GM12864 (cell line): Measurements from ENCODE around the gene DNAJC1.
"Not testable (repeated sequence)": the region's sequence is repeated elsewhere in the genome, so short reads cannot be mapped to it uniquely, and the experiment has no call there.

Source experiments
- DNase-seq: peaks from one replicate; pipeline ENCODE4 v3.0.0-alpha.2; 2011; ENCODE audit warnings: low read depth
- H3K4me3 ChIP-seq: 2 replicates; pipeline ENCODE4 v1.5.1; 2011; ENCODE audit warnings: mild to moderate bottlenecking, low read depth, low read length, control low read depth
- TF ChIP-seq, protein P1 (sequence below): IDR thresholded peaks from 2 replicates; pipeline ENCODE4 v1.5.1; 2011; ENCODE audit warnings: low read depth, mild to moderate bottlenecking, moderate library complexity, low read length, control low read depth, inconsistent platforms; ENCODE audit errors: missing control alignments

Gene DNAJC1

DNA sequence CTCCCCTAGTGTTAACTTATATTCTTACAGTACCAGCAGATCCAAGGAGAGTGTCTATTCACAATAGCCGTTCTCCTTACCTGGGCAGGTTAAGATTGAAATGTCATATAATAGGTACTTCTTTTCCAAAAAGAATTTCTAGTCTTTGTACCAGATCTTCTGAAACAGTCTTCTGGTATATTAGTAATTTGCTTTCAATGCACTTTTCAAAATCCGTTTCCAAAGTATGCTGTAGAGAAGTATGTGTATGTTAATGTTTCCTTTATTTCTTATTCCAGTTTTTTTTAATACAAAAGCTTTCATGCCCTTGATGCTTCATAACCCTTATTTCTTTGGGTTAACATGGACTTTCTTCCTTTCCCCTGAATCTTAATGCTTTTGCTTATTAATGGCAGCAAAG is 281.3 kb downstream of the DNAJC1 start:
- no peak overlapping the region for H3K4me3 ChIP-seq
- TF ChIP-seq, protein P1, sequence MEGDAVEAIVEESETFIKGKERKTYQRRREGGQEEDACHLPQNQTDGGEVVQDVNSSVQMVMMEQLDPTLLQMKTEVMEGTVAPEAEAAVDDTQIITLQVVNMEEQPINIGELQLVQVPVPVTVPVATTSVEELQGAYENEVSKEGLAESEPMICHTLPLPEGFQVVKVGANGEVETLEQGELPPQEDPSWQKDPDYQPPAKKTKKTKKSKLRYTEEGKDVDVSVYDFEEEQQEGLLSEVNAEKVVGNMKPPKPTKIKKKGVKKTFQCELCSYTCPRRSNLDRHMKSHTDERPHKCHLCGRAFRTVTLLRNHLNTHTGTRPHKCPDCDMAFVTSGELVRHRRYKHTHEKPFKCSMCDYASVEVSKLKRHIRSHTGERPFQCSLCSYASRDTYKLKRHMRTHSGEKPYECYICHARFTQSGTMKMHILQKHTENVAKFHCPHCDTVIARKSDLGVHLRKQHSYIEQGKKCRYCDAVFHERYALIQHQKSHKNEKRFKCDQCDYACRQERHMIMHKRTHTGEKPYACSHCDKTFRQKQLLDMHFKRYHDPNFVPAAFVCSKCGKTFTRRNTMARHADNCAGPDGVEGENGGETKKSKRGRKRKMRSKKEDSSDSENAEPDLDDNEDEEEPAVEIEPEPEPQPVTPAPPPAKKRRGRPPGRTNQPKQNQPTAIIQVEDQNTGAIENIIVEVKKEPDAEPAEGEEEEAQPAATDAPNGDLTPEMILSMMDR = no peak
- no peak for DNase-seq

DNA sequence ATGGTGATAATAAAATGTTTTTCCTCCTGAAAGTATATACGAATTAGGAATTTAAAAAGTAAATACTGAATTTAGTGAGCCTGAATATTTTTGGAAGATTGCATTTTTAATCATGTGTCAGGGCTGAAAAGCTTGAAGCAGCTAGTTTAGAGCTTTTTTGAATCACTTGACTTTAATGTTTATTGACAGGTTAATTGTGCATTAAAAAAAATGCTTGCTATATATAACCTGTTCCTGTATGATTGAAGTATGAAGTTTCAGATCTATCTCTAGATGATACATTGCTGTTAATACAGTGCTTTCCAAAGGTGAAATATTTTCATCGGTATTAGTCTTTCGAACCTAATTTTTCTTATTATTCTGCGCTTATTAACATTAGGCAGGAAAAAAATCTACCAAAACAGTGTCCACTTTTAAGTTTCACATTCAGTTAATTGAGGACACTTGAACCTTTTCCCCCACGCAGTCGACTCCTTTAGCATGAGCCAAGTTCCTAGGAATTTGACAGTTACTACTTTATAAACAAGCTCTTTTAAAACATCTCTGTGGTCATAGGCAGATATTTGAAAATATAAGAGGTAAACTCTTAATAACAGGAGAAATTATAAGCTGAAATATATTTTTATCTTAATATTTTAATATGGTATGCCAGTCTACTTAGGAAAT is 282.4 kb downstream of the DNAJC1 start:
- TF ChIP-seq, protein P1 = no peak
- no peak overlapping the region for H3K4me3 ChIP-seq
- DNase-seq = no peak

DNA sequence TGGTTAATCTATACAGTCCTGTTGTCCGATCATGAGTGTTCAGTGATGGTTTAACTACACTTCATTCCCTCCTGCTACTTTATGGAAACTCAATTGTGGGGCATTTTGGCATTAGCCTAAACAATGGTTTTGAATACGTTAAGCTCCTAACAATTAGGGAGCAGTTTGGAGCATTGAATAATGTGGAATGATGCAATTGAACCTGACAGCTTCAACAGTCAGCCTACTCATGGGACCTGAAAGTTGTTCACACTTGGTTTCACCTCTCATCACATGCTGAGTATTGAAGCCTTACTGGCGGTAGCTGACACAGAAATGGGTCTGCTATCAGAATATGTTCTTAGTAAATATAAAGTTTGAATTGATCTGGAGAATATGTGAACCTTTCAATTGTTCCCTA is 283.4 kb downstream of the DNAJC1 start:
- no peak overlapping the region for H3K4me3 ChIP-seq
- TF ChIP-seq, protein P1 = no peak
- no peak for DNase-seq

DNA sequence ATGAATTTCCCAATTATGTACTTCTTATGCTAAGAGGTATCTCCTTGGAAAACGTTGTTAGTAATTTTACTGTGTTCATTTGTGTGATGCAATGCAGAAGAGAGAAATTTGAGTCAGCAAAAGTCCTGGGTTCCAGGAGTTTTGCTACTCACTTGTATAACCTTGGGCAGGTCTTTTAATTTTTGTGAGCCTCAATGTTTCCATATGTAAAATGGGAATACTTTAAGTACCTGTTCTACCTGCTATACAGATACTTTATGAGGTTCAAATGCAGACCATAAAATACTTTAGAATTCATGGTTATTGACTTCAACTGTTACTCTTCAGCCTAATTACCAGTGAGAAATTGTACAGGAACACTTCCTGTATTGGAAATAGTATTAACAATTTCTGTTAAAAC is 284.0 kb downstream of the DNAJC1 start:
- TF ChIP-seq, protein P1 = no peak
- DNase-seq = no peak
- no peak overlapping the region for H3K4me3 ChIP-seq

DNA sequence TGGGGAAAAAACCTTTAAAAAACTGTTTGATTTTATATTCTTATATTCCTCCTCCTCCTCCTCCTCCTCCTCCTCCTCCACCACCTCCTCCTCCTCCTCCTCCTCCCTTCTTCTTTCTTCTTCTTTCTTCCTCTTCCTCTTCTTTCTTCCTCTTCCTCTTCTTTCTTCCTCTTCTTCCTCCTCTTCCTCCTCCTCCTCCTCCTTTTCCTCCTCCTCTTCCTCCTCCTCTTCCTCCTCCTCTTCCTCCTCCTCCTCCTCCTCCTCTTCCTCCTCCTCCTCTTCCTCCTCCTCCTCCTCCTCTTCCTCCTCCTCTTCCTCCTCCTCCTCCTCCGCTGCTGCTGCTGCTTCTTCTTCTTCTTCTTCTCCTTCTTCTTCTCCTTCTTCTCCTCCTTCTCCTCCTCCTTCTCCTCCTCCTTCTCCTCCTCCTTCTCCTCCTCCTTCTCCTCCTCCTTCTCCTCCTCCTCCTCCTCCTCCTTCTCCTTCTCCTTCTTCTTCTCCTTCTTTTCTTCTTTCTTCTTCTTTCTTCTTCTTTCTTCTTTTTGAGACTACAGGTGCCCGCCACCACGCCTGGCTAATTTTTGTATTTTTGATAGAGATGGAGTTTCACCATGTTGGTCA is 286.0 kb downstream of the DNAJC1 start:
- H3K4me3 ChIP-seq, DNase-seq: not testable (repeated sequence)

DNA sequence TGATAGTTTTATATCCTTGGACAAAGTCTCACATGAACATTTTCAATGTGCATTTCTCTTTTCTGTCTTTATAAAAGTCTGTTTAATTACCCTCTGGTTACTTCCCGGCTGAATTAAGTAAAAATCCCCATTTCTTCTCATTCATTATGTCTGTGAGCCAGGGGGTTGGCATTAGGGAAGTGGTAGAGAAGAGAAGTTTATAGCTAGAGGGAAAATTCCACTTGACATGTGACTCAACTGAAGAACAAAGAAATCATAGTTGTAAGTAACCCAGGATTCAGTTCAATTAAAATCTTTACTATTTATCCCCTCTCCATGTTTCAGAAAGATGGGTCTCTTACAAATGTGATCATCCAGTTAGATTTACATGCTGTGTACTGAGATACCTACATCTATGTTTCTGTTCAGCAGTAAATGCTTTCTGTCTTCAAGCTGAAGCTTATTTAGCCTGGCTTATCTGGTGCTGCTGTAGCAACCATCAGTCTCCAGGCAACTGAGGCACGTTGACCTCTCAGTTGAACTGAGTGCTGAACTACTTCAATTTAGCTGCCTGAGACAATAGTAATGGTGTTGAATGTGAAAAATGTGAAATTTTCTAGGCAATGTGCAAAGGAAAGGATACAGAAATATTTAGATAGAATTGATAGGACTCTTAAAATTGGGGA is 287.9 kb downstream of the DNAJC1 start:
- H3K4me3 ChIP-seq = no peak overlapping the region
- no peak for DNase-seq
- TF ChIP-seq, protein P1 = no peak

DNA sequence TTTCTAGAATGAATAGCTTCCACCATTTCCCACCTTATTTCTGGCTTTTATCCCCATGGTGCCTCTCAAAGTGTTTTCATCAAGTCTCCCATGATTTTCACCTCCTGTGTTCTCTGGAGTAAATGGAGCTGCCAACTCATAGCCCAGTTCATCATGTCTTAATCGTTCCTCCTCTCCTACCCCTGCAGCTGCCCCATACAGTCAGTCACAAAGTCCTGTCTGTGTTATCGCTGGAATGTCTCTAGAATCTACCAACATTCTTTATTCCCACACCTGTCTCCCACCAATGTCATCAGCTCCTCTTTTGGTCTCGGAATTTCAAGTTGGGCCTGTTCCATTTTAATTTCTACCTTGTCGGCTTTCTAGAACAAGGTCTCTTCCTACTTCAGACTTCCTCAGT is 290.6 kb downstream of the DNAJC1 start:
- no peak for DNase-seq
- TF ChIP-seq, protein P1 = no peak

More for the DNA sequence above, 290.6 kb downstream of the DNAJC1 start:
- no peak overlapping the region for H3K4me3 ChIP-seq
